HUES48 (cell line): ENCODE data around the gene MYO1D.
"Not testable (repeated sequence)": the region's sequence is repeated elsewhere in the genome, so short reads cannot be mapped to it uniquely, and the experiment has no call there.

Experiments used
- H3K27ac ChIP-seq: one replicate; pipeline ENCODE4 v1.7.0; 2013; ENCODE audit warnings: low read depth, low read length, inconsistent platforms
- H3K27me3 ChIP-seq: 2 replicates; pipeline ENCODE4 v1.6.1; 2013; ENCODE audit warnings: mild to moderate bottlenecking, low read length; ENCODE audit not compliant: control insufficient read depth, insufficient read depth
- H3K36me3 ChIP-seq: 2 replicates; pipeline ENCODE4 v1.6.1; 2013; ENCODE audit warnings: low read length; ENCODE audit not compliant: control insufficient read depth, insufficient read depth
- H3K4me1 ChIP-seq: 2 replicates; pipeline ENCODE4 v1.6.1; 2013; ENCODE audit warnings: mild to moderate bottlenecking, low read length; ENCODE audit not compliant: control insufficient read depth, insufficient read depth
- H3K4me3 ChIP-seq: 2 replicates; pipeline ENCODE4 v1.5.1; 2013; ENCODE audit warnings: mild to moderate bottlenecking, low read depth, low read length
- H3K9ac ChIP-seq: 2 replicates; pipeline ENCODE4 v1.6.1; 2013; ENCODE audit warnings: mild to moderate bottlenecking, low read depth, low read length, moderate library complexity
- H3K9me3 ChIP-seq: 2 replicates; pipeline ENCODE4 v1.6.1; 2013; ENCODE audit warnings: low read length; ENCODE audit not compliant: control insufficient read depth, insufficient read depth

MYO1D gene

GRCh38 chr17:32755045-32755805, 121.7 kb downstream of the MYO1D start:
- no peaks in the 10 kb centered on the region for H3K27me3 ChIP-seq
- H3K36me3 ChIP-seq, result no peaks in the 10 kb centered on the region; the same call in 1 of the 2 replicates
- no peak overlapping the region for H3K4me3 ChIP-seq
- no peaks in the 10 kb centered on the region for H3K9me3 ChIP-seq
- H3K27ac ChIP-seq, result no peak overlapping the region
- H3K9ac ChIP-seq, result no peak overlapping the region
- peaks cover 8% of the 10 kb centered on the region; the same call in 1 of the 2 replicates for H3K4me1 ChIP-seq

- H3K9ac ChIP-seq, result no peak overlapping the region
- no peak overlapping the region for H3K4me3 ChIP-seq
- no peaks in the 10 kb centered on the region for H3K27me3 ChIP-seq
- no peaks in the 10 kb centered on the region for H3K9me3 ChIP-seq
- 0 out of 2 replicates have a peak, but pooled peaks cover 3% of the 10 kb centered on the region for H3K4me1 ChIP-seq
- H3K27ac ChIP-seq, result no peak overlapping the region
- no peaks in the 10 kb centered on the region; the same call in 1 of the 2 replicates for H3K36me3 ChIP-seq
Measured at GRCh38 chr17:32752934-32753333, 124.0 kb downstream of the MYO1D start.

- no peaks in the 10 kb centered on the region for H3K4me1 ChIP-seq
- no peaks in the 10 kb centered on the region; the same call in none of the 2 replicates for H3K36me3 ChIP-seq
- H3K27me3 ChIP-seq, result no peaks in the 10 kb centered on the region
- H3K9me3 ChIP-seq, result no peaks in the 10 kb centered on the region
- no peak overlapping the region for H3K4me3 ChIP-seq
- no peak overlapping the region for H3K9ac ChIP-seq
- no peak overlapping the region for H3K27ac ChIP-seq
Measured at GRCh38 chr17:32747856-32748255, 129.1 kb downstream of the MYO1D start.

DNA sequence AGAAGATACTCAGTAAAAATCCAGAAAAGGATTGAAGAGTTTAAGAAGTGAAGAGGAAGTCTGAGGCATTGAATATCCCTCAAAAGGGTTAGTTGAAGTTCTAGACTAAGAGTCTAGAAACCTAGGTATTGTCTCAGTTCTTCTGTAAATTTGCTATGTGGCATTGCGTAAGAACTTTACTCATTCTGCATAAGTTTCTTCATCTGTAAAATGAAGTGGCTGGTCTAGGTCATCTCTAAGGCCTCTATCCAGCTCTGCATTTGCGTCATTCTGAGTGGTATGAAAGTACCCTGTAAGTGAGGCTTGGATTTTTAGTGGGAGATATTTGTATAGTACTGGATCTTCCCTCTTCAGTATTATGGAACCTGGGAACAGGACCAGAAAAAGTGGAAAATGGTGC, 130.2 kb downstream of the MYO1D start:
- Histone ChIP-seq H3K27me3 (no peaks in the 10 kb centered on the region), H3K4me1 (no peaks in the 10 kb centered on the region), H3K9me3 (no peaks in the 10 kb centered on the region), H3K4me3 (no peak overlapping the region), H3K36me3 (no peaks in the 10 kb centered on the region; the same call in 1 of the 2 replicates), H3K9ac (no peak overlapping the region), H3K27ac (no peak overlapping the region)

GRCh38 chr17:32746280-32746679, 130.6 kb downstream of the MYO1D start:
- Histone ChIP-seq H3K4me3 (no peak overlapping the region), H3K9me3 (no peaks in the 10 kb centered on the region), H3K9ac (no peak overlapping the region), H3K4me1 (no peaks in the 10 kb centered on the region), H3K36me3 (no peaks in the 10 kb centered on the region; the same call in 1 of the 2 replicates), H3K27ac (no peak overlapping the region), H3K27me3 (no peaks in the 10 kb centered on the region)

DNA sequence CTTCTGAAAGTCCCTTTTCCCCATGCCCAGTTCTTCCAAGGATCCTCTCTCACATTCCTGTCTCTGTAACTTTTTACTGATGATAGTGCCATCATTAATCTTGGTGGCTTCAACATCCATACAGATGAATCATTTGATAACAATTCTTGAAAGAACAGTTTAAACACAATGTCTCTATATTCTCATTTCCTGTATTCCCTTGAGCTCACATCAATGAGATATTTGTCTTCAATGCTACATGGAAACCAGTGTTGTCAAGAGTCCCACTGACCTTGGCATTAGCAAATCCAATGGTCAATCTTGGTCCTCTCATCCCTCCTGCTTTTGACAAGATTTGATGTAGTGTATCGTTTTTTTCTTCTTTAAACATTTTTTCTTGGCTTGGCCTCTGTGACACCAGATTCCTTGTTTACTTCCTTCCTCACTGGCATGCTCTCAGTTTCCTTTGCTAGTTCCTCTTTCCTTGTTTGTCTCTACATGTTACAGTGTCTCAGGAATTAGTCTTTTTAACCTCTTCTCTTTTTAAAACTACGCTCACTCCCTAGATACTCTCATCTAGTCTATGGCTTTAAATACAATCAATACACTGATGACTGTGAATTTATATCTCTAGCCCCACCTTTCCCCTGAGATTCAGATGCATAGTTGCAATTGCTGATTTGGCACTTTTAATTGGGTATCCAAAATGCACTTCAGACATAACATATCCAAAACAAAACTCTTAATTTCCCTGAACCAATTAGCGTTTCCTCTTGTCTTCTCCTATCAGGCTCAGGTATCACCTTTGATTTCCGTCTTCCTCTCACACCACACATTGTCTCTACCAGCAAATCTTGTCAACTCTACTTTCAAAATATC, 134.0 kb downstream of the MYO1D start:
- no peaks in the 10 kb centered on the region for H3K27me3 ChIP-seq
- no peaks in the 10 kb centered on the region for H3K9me3 ChIP-seq
- no peak overlapping the region for H3K27ac ChIP-seq
- no peaks in the 10 kb centered on the region for H3K4me1 ChIP-seq
- H3K4me3 ChIP-seq, result no peak overlapping the region
- H3K36me3 ChIP-seq, result no peaks in the 10 kb centered on the region; the same call in 1 of the 2 replicates
- no peak overlapping the region for H3K9ac ChIP-seq

DNA sequence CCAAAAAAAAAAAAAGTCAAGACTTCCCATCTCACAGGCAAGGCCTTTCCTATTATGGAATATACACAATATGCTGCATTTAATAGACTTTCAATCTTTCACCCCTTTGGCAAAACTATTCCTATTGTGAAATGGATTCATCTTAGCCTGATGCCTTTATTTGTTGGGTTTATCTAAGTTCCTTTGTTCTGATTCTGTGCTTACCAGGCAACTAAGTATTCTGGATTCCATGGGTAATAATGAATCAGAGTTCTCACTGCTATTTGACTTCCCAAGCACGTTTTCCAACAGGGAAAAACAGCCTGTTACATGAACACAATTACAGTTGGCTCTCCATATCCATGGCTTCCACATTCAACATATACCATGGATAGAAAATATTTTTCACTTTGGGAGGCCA, 135.5 kb downstream of the MYO1D start:
- Histone ChIP-seq H3K36me3 (no peaks in the 10 kb centered on the region; the same call in 1 of the 2 replicates), H3K4me3 (no peak overlapping the region), H3K27me3 (no peaks in the 10 kb centered on the region), H3K4me1 (no peaks in the 10 kb centered on the region), H3K9me3 (no peaks in the 10 kb centered on the region), H3K27ac (no peak overlapping the region), H3K9ac (no peak overlapping the region)

- no peak overlapping the region for H3K4me3 ChIP-seq
Measured at GRCh38 chr17:32739722-32740121, 137.2 kb downstream of the MYO1D start.

GRCh38 chr17:32739151-32739550, 137.8 kb downstream of the MYO1D start:
- H3K27ac ChIP-seq, H3K27me3 ChIP-seq, H3K36me3 ChIP-seq, H3K9me3 ChIP-seq, H3K4me3 ChIP-seq, H3K9ac ChIP-seq, H3K4me1 ChIP-seq: not testable (repeated sequence)

More at GRCh38 chr17:32739722-32740121, 137.2 kb downstream of the MYO1D start:
- no peaks in the 10 kb centered on the region for H3K27me3 ChIP-seq
- no peaks in the 10 kb centered on the region for H3K9me3 ChIP-seq
- no peak overlapping the region for H3K27ac ChIP-seq
- H3K4me1 ChIP-seq, result no peaks in the 10 kb centered on the region
- H3K9ac ChIP-seq, result no peak overlapping the region
- no peaks in the 10 kb centered on the region for H3K36me3 ChIP-seq

- H3K27me3 ChIP-seq, result no peaks in the 10 kb centered on the region
- H3K27ac ChIP-seq, result no peak overlapping the region
- H3K9ac ChIP-seq, result no peak overlapping the region
- no peak overlapping the region for H3K4me3 ChIP-seq
- 0 out of 2 replicates have a peak, but pooled peaks cover 3% of the 10 kb centered on the region for H3K9me3 ChIP-seq
- H3K4me1 ChIP-seq, result no peaks in the 10 kb centered on the region
- no peaks in the 10 kb centered on the region for H3K36me3 ChIP-seq
Measured at GRCh38 chr17:32733401-32733800, 143.5 kb downstream of the MYO1D start.

DNA sequence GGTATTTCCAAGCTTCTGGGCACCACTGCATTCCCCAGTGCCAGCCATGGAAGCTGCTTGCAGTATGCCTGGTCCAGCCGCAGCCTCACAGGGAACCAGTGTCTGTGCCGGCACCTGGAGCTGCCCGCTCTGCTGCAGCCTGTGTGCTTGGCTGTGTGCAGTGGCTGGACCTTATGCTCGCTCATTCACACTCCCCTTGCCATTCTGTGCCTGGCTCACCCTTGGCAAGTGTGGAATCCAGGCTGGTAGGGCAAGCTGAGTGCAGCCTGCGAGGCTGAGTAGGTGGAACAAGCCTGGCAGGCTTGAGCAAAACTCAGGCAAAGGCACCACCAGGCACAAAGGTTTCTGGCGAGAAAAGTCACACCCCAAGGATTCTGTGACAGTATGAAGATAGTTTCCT, 144.0 kb downstream of the MYO1D start:
- Histone ChIP-seq H3K27ac (no peak overlapping the region), H3K9ac (no peak overlapping the region), H3K27me3 (no peaks in the 10 kb centered on the region), H3K9me3 (0 out of 2 replicates have a peak, but pooled peaks cover 3% of the 10 kb centered on the region), H3K4me3 (no peak overlapping the region), H3K4me1 (no peaks in the 10 kb centered on the region), H3K36me3 (no peaks in the 10 kb centered on the region)
